Measurements from ENCODE around the gene MAPK1. TPM values are rescaled to one million over a fixed set of nuclear protein-coding genes. Genes with fewer than 3 reads are reported as not detected.

The MAPK1 gene
- total RNA-seq, 1 experiment from 2014 or later: 90.3 TPM

DNA sequence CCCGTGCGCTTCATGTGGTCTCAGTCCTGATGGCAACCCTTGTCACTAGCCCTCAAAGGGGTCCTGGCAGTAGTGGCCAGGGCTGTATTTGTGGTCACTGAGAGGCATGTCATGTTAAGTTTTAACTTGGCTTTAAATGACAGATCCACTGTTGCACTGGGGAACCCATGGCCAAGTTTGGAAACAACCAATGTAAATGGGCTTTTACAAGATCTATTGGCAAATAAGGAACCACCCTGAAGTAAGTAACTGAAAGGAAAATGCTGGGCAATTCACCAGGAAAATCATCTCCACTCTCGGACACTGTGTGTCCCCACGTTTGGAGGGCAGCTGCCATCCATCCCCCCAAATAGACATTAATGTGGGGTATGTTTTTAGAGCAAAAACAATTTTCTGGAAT is 140.3 kb downstream of the MAPK1 start:
- H3K4me3 Mint-ChIP-seq: peak overlapping the region in 1 of 2 experiments; percentile 46; a peak in 1 of 5 replicates
- H3K27ac Mint-ChIP-seq: no peak overlapping the region
- no peak overlapping the region for H3T11ph ChIP-seq (ENCODE audit: low read length)
- no peak overlapping the region for H3K9ac ChIP-seq (ENCODE audit: extremely low read depth, insufficient read length, low read length)
- H3K9me3 ChIP-seq (ENCODE audit: control insufficient read depth, low read depth, low read length): no peaks in the 10 kb centered on the region
- H3K4me1 Mint-ChIP-seq: peaks cover 9 to 11% of the 10 kb centered on the region in 2 experiments
- no peak overlapping the region for H3K23ac ChIP-seq (ENCODE audit: insufficient read length, low read depth, low read length)
- peaks cover 0 to 7% (median 4%) of the 10 kb centered on the region in 3 experiments; a peak in 5 of 7 replicates for H3K36me3 Mint-ChIP-seq (ENCODE audit: insufficient read depth in 1 of 3, low read depth in 3 of 3)
- no peak overlapping the region for H2AFZ ChIP-seq (ENCODE audit: low read length)
- no CpG with 5 or more reads among the region's 4 CpGs for WGBS (ENCODE audit: extremely low coverage, insufficient read length, low lambda C conversion rate)
- no peaks in the 10 kb centered on the region; the same call in 1 of the 2 replicates for H3K27me3 Mint-ChIP-seq (ENCODE audit: low read depth)
- H3K14ac ChIP-seq (ENCODE audit: insufficient read depth, low read length): no peak overlapping the region
- H3K4me1 ChIP-seq (ENCODE audit: insufficient read depth, low read length): no peaks in the 10 kb centered on the region
- no peak overlapping the region for H3K56ac ChIP-seq (ENCODE audit: insufficient read length, low read depth, low read length)
- no peak overlapping the region for H4K91ac ChIP-seq (ENCODE audit: insufficient read length, low read depth, low read length)
- no peak overlapping the region for H2BK20ac ChIP-seq (ENCODE audit: low read depth, low read length, poor library complexity, severe bottlenecking)
- H3K27ac ChIP-seq (ENCODE audit: insufficient read length, low read depth, low read length): no peak overlapping the region
- no peak overlapping the region for H2BK12ac ChIP-seq (ENCODE audit: insufficient read length, low read depth, low read length)
- H3K79me1 ChIP-seq (ENCODE audit: insufficient read depth, low read depth, low read length, poor library complexity, severe bottlenecking): no peaks in the 10 kb centered on the region
- no peak overlapping the region for H2BK5ac ChIP-seq (ENCODE audit: insufficient read length, low read length)
- no peaks in the 10 kb centered on the region for H3K23me2 ChIP-seq (ENCODE audit: insufficient read length, low read depth, low read length, poor library complexity, severe bottlenecking)
- TF ChIP-seq, protein P1, sequence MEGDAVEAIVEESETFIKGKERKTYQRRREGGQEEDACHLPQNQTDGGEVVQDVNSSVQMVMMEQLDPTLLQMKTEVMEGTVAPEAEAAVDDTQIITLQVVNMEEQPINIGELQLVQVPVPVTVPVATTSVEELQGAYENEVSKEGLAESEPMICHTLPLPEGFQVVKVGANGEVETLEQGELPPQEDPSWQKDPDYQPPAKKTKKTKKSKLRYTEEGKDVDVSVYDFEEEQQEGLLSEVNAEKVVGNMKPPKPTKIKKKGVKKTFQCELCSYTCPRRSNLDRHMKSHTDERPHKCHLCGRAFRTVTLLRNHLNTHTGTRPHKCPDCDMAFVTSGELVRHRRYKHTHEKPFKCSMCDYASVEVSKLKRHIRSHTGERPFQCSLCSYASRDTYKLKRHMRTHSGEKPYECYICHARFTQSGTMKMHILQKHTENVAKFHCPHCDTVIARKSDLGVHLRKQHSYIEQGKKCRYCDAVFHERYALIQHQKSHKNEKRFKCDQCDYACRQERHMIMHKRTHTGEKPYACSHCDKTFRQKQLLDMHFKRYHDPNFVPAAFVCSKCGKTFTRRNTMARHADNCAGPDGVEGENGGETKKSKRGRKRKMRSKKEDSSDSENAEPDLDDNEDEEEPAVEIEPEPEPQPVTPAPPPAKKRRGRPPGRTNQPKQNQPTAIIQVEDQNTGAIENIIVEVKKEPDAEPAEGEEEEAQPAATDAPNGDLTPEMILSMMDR (conservative IDR thresholded peaks at IDR 0.05): no peak
- H4K20me1 ChIP-seq (ENCODE audit: control insufficient read depth, insufficient read depth, insufficient read length): no peaks in the 10 kb centered on the region
- no peak overlapping the region for H4K8ac ChIP-seq (replicated peaks; ENCODE audit: insufficient read length, low read depth, low read length)
- H2BK15ac ChIP-seq (ENCODE audit: low read depth, low read length): no peak overlapping the region
- no peaks in the 10 kb centered on the region for H3K79me2 ChIP-seq (ENCODE audit: insufficient read depth, low read length)
- no peaks in the 10 kb centered on the region for H3K27me3 ChIP-seq (ENCODE audit: insufficient read depth, low read length)
- no peak overlapping the region for H3K4ac ChIP-seq (ENCODE audit: low read depth, low read length)
- no peak overlapping the region for H3K18ac ChIP-seq (ENCODE audit: insufficient read length, low read depth, low read length)
- H2BK120ac ChIP-seq (ENCODE audit: low read depth, low read length, poor library complexity, severe bottlenecking): no peak overlapping the region
- DNase-seq: no peak
- no peak overlapping the region for H2AK5ac ChIP-seq (ENCODE audit: insufficient read length, low read length)
- H3K9me3 Mint-ChIP-seq: no peaks in the 10 kb centered on the region
- no peak overlapping the region for H4K5ac ChIP-seq (ENCODE audit: insufficient read length, low read depth, low read length)
- H3K4me2 ChIP-seq (ENCODE audit: insufficient read depth, insufficient read length, low read length): no peak overlapping the region

All from H9 (cell line).